ENCODE data around the gene TIMM13.
"Not testable (repeated sequence)": the region's sequence is repeated elsewhere in the genome, so short reads cannot be mapped to it uniquely, and the experiment has no call there.

Gene TIMM13

GRCh38 chr19:2431318-2432055 is 4.1 kb upstream of the TIMM13 start:
- DNase-seq (ENCODE audit: low spot score), result no peak

GRCh38 chr19:2429917-2430535 is 2.6 kb upstream of the TIMM13 start:
- DNase-seq (ENCODE audit: low spot score), result no peak

- no peak for DNase-seq (ENCODE audit: low spot score)
Observed at GRCh38 chr19:2428756-2429711, 1.6 kb upstream of the TIMM13 start.

GRCh38 chr19:2428321-2428690 is 920 bp upstream of the TIMM13 start:
- DNase-seq (ENCODE audit: low spot score), result no peak

GRCh38 chr19:2426611-2427428 is 566 bp downstream of the TIMM13 start:
- peak; percentile 97 for DNase-seq (ENCODE audit: low spot score)

GRCh38 chr19:2425622-2426581 is 1.5 kb downstream of the TIMM13 start:
- DNase-seq (ENCODE audit: low spot score), result no peak

- DNase-seq (ENCODE audit: low spot score), result no peak
Observed at GRCh38 chr19:2424686-2425621, 2.4 kb downstream of the TIMM13 start.

- no peak for DNase-seq (ENCODE audit: low spot score)
Observed at GRCh38 chr19:2423915-2424685, 3.3 kb downstream of the TIMM13 start.

- DNase-seq (ENCODE audit: low spot score), result no peak
Observed at GRCh38 chr19:2423071-2423914, 4.1 kb downstream of the TIMM13 start.

GRCh38 chr19:2421581-2422306 is 5.6 kb downstream of the TIMM13 start:
- peak; percentile 17 for DNase-seq (ENCODE audit: low spot score)

- peak; percentile 4 for DNase-seq (ENCODE audit: low spot score)
Observed at GRCh38 chr19:2420490-2420889, 6.9 kb downstream of the TIMM13 start.

- DNase-seq (ENCODE audit: low spot score), result no peak
Observed at GRCh38 chr19:2419754-2420153, 7.6 kb downstream of the TIMM13 start.

- DNase-seq (ENCODE audit: low spot score), result peak; percentile 6
Observed at GRCh38 chr19:2417881-2418406, 9.4 kb downstream of the TIMM13 start.

- not testable (repeated sequence) for DNase-seq (ENCODE audit: low spot score)
Observed at GRCh38 chr19:2417436-2417835, 9.9 kb downstream of the TIMM13 start.

GRCh38 chr19:2416321-2417097 is 10.9 kb downstream of the TIMM13 start:
- peak; percentile 13 for DNase-seq (ENCODE audit: low spot score)

GRCh38 chr19:2415973-2416319 is 11.4 kb downstream of the TIMM13 start:
- DNase-seq (ENCODE audit: low spot score), result no peak

Measured in HuH-7.5 (cell line).